ENCODE data around the gene CD300A. TPM values are rescaled to one million over a fixed set of nuclear protein-coding genes. Genes with fewer than 3 reads are reported as not detected.
A peak's percentile ranks its signal among the peaks of the same experiment; 100 is the strongest.
"Not testable (repeated sequence)": the region's sequence is repeated elsewhere in the genome, so short reads cannot be mapped to it uniquely, and the experiment has no call there.

The CD300A gene
- polyA plus RNA-seq, 4 donors: 0.86 to 1.8 (median 1.4) TPM

- no peak for DNase-seq (ENCODE audit: low read depth in 4 of 4, low spot score in 3 of 4)
Measured at GRCh38 chr17:74478420-74479100, 12.1 kb downstream of the CD300A start.

- no peak for DNase-seq (ENCODE audit: low read depth in 4 of 4, low spot score in 3 of 4)
Measured at GRCh38 chr17:74480290-74480689, 13.9 kb downstream of the CD300A start.

- no peak for DNase-seq (ENCODE audit: low read depth in 4 of 4, low spot score in 3 of 4)
Measured at GRCh38 chr17:74481621-74482020, 15.2 kb downstream of the CD300A start.

GRCh38 chr17:74484066-74484465 is 17.6 kb downstream of the CD300A start:
- no peak for DNase-seq (ENCODE audit: low read depth in 4 of 4, low spot score in 3 of 4)

- no peak for DNase-seq (ENCODE audit: low read depth in 4 of 4, low spot score in 3 of 4)
Measured at GRCh38 chr17:74485022-74485743, 18.7 kb downstream of the CD300A start.

- DNase-seq (ENCODE audit: low read depth in 4 of 4, low spot score in 3 of 4): no peak
Measured at GRCh38 chr17:74485841-74486240, 19.4 kb downstream of the CD300A start.

GRCh38 chr17:74488276-74488675 is 21.8 kb downstream of the CD300A start:
- DNase-seq (ENCODE audit: low read depth in 4 of 4, low spot score in 3 of 4): not testable (repeated sequence)

- no peak for DNase-seq (ENCODE audit: low read depth in 4 of 4, low spot score in 3 of 4)
Measured at GRCh38 chr17:74490716-74491115, 24.3 kb downstream of the CD300A start.

- no peak for DNase-seq (ENCODE audit: low read depth in 4 of 4, low spot score in 3 of 4)
Measured at GRCh38 chr17:74491626-74492025, 25.2 kb downstream of the CD300A start.

GRCh38 chr17:74493331-74493833 is 26.9 kb downstream of the CD300A start:
- peak; percentile 48 to 68 (median 54) for DNase-seq (ENCODE audit: low read depth in 4 of 4, low spot score in 3 of 4)

GRCh38 chr17:74497471-74497870 is 31.0 kb downstream of the CD300A start:
- DNase-seq (ENCODE audit: low read depth in 4 of 4, low spot score in 3 of 4): no peak

GRCh38 chr17:74499992-74500391 is 33.6 kb downstream of the CD300A start:
- no peak for DNase-seq (ENCODE audit: low read depth in 4 of 4, low spot score in 3 of 4)

- DNase-seq (ENCODE audit: low read depth in 4 of 4, low spot score in 3 of 4): no peak
Measured at GRCh38 chr17:74502861-74503260, 36.4 kb downstream of the CD300A start.

- not testable (repeated sequence) for DNase-seq (ENCODE audit: low read depth in 4 of 4, low spot score in 3 of 4)
Measured at GRCh38 chr17:74503949-74504348, 37.5 kb downstream of the CD300A start.

- no peak for DNase-seq (ENCODE audit: low read depth in 4 of 4, low spot score in 3 of 4)
Measured at GRCh38 chr17:74508156-74508555, 41.7 kb downstream of the CD300A start.

- DNase-seq (ENCODE audit: low read depth in 4 of 4, low spot score in 3 of 4): no peak
Measured at GRCh38 chr17:74512036-74512435, 45.6 kb downstream of the CD300A start.

GRCh38 chr17:74512624-74513091 is 46.2 kb downstream of the CD300A start:
- DNase-seq (ENCODE audit: low read depth in 4 of 4, low spot score in 3 of 4): no peak

- peak in 2 of 4 donors; percentile 5 to 57 for DNase-seq (ENCODE audit: low read depth in 4 of 4, low spot score in 3 of 4)
Measured at GRCh38 chr17:74513987-74514631, 47.7 kb downstream of the CD300A start.

- DNase-seq (ENCODE audit: low read depth in 4 of 4, low spot score in 3 of 4): peak in 1 of 4 donors; percentile 4
Measured at GRCh38 chr17:74514632-74515334, 48.3 kb downstream of the CD300A start.

- no peak for DNase-seq (ENCODE audit: low read depth in 4 of 4, low spot score in 3 of 4)
Measured at GRCh38 chr17:74515941-74516340, 49.5 kb downstream of the CD300A start.
